ENCODE data around the gene XCL1. TPM values are rescaled to one million over a fixed set of nuclear protein-coding genes. Genes with fewer than 3 reads are reported as not detected.

Gene XCL1
- total RNA-seq, 1 experiment from 2014 or later = 0.26 TPM

- H3K23me2 ChIP-seq (ENCODE audit: insufficient read length, low read depth, low read length, poor library complexity, severe bottlenecking) = no peaks in the 10 kb centered on the region
- TF ChIP-seq CTCF (conservative IDR thresholded peaks at IDR 0.05) = no peak
- H3K27me3 Mint-ChIP-seq (ENCODE audit: low read depth) = no peaks in the 10 kb centered on the region
These were observed 47.4 kb downstream of the XCL1 start for GRCh38 chr1:168623831-168624230.

More at GRCh38 chr1:168623831-168624230, 47.4 kb downstream of the XCL1 start:
- H3K4ac ChIP-seq (ENCODE audit: low read depth, low read length) = no peak overlapping the region
- peaks cover 0 to 6% of the 10 kb centered on the region in 2 experiments; a peak in 3 of 4 replicates for H3K4me1 Mint-ChIP-seq
- H3K79me1 ChIP-seq (ENCODE audit: insufficient read depth, low read depth, low read length, poor library complexity, severe bottlenecking) = no peaks in the 10 kb centered on the region
- no peaks in the 10 kb centered on the region for H4K20me1 ChIP-seq (ENCODE audit: control insufficient read depth, insufficient read depth, insufficient read length)
- H4K8ac ChIP-seq (replicated peaks; ENCODE audit: insufficient read length, low read depth, low read length) = no peak overlapping the region
- no peak overlapping the region for H3K23ac ChIP-seq (ENCODE audit: insufficient read length, low read depth, low read length)
- no peak for DNase-seq
- no peak overlapping the region for H4K91ac ChIP-seq (ENCODE audit: insufficient read length, low read depth, low read length)
- no peak overlapping the region for H4K5ac ChIP-seq (ENCODE audit: insufficient read length, low read depth, low read length)
- no peaks in the 10 kb centered on the region for H3K9me3 ChIP-seq (ENCODE audit: control insufficient read depth, low read depth, low read length)
- no peak overlapping the region for H2BK20ac ChIP-seq (ENCODE audit: low read depth, low read length, poor library complexity, severe bottlenecking)
- H2BK12ac ChIP-seq (ENCODE audit: insufficient read length, low read depth, low read length) = no peak overlapping the region
- H2BK5ac ChIP-seq (ENCODE audit: insufficient read length, low read length) = no peak overlapping the region
- H3T11ph ChIP-seq (ENCODE audit: low read length) = no peak overlapping the region
- no peak overlapping the region for H3K18ac ChIP-seq (ENCODE audit: insufficient read length, low read depth, low read length)
- H2BK120ac ChIP-seq (ENCODE audit: low read depth, low read length, poor library complexity, severe bottlenecking) = no peak overlapping the region
- H2BK15ac ChIP-seq (ENCODE audit: low read depth, low read length) = no peak overlapping the region
- H3K27ac ChIP-seq (ENCODE audit: insufficient read length, low read depth, low read length) = no peak overlapping the region
- H3K27me3 ChIP-seq (ENCODE audit: insufficient read depth, low read length) = no peaks in the 10 kb centered on the region
- H3K27ac Mint-ChIP-seq = no peak overlapping the region
- H3K56ac ChIP-seq (ENCODE audit: insufficient read length, low read depth, low read length) = no peak overlapping the region
- no peaks in the 10 kb centered on the region for H3K9me3 Mint-ChIP-seq
- H2AFZ ChIP-seq (ENCODE audit: low read length) = no peak overlapping the region
- no peak overlapping the region for H3K4me3 Mint-ChIP-seq
- no peak overlapping the region for H3K4me2 ChIP-seq (ENCODE audit: insufficient read depth, insufficient read length, low read length)
- no peaks in the 10 kb centered on the region for H3K79me2 ChIP-seq (ENCODE audit: insufficient read depth, low read length)
- no peaks in the 10 kb centered on the region; the same call in 1 of the 2 replicates for H3K4me1 ChIP-seq (ENCODE audit: insufficient read depth, low read length)
- no CpG with 5 or more reads among the region's 4 CpGs for WGBS (ENCODE audit: extremely low coverage, insufficient read length, low lambda C conversion rate)
- no peak overlapping the region for H3K14ac ChIP-seq (ENCODE audit: insufficient read depth, low read length)
- no peak overlapping the region for H3K9ac ChIP-seq (ENCODE audit: extremely low read depth, insufficient read length, low read length)
- H2AK5ac ChIP-seq (ENCODE audit: insufficient read length, low read length) = no peak overlapping the region
- no peaks in the 10 kb centered on the region for H3K36me3 Mint-ChIP-seq (ENCODE audit: insufficient read depth in 1 of 3, low read depth in 3 of 3)
